Measurements from ENCODE around the gene FN1. TPM values are rescaled to one million over a fixed set of nuclear protein-coding genes. Genes with fewer than 3 reads are reported as not detected.

FN1 gene
- total RNA-seq, 1 experiment from 2014 or later, result 102 TPM

DNA sequence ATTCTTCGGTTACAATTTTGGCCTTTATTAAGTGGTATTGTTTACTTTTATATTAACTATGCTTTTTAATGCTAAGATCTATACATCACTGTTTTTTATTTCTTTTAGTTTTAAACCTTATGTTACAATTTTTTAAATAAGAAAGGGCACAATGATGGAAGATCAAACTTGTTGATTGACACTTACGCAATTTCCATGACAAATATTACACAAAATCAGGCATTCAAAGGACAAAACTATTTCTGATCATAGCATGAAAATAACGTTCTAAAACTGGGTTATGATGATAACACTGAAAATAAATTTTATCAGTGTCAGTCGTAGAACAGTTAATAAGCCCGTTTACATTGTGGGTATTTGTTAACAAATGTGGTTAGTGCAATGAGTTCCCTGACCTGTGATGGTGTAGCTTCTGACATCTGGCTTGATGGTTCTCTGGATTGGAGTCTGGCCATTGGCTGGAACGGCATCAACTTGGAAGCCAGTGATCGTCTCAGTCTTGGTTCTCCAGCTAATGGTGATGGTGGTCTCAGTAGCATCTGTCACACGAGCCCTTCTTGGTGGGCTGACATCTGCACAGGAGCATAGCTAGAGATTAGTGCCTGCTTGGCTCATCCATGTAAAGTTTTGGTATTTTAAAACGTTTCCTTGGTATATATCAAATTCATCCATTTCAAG is 59.6 kb downstream of the FN1 start:
- DNase-seq (ENCODE audit: low spot score) (no peak), ATAC-seq (no peak)
- no peak overlapping the region for H3K4me3 Mint-ChIP-seq
- ChIA-PET CTCF (no interaction called here), POLR2A (no interaction called here)
- H3K27ac Mint-ChIP-seq, result no peak overlapping the region
- TF ChIP-seq, protein P1, sequence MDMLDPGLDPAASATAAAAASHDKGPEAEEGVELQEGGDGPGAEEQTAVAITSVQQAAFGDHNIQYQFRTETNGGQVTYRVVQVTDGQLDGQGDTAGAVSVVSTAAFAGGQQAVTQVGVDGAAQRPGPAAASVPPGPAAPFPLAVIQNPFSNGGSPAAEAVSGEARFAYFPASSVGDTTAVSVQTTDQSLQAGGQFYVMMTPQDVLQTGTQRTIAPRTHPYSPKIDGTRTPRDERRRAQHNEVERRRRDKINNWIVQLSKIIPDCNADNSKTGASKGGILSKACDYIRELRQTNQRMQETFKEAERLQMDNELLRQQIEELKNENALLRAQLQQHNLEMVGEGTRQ (CRISPR knock-in tag; IDR thresholded peaks at IDR 0.05), result no peak
- TF ChIP-seq ZNF671 (CRISPR knock-in tag; IDR thresholded peaks at IDR 0.05) (no peak), NFATC4 (CRISPR knock-in tag; IDR thresholded peaks at IDR 0.05) (no peak)
- TF ChIP-seq, protein P2, sequence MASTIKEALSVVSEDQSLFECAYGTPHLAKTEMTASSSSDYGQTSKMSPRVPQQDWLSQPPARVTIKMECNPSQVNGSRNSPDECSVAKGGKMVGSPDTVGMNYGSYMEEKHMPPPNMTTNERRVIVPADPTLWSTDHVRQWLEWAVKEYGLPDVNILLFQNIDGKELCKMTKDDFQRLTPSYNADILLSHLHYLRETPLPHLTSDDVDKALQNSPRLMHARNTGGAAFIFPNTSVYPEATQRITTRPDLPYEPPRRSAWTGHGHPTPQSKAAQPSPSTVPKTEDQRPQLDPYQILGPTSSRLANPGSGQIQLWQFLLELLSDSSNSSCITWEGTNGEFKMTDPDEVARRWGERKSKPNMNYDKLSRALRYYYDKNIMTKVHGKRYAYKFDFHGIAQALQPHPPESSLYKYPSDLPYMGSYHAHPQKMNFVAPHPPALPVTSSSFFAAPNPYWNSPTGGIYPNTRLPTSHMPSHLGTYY (CRISPR knock-in tag; IDR thresholded peaks at IDR 0.05), result no peak
- peaks cover 65% of the 10 kb centered on the region for H3K36me3 Mint-ChIP-seq
- H3K27me3 Mint-ChIP-seq (ENCODE audit: low read depth), result no peaks in the 10 kb centered on the region
- no peaks in the 10 kb centered on the region for H3K4me1 Mint-ChIP-seq
- H3K9me3 Mint-ChIP-seq, result no peaks in the 10 kb centered on the region

DNA sequence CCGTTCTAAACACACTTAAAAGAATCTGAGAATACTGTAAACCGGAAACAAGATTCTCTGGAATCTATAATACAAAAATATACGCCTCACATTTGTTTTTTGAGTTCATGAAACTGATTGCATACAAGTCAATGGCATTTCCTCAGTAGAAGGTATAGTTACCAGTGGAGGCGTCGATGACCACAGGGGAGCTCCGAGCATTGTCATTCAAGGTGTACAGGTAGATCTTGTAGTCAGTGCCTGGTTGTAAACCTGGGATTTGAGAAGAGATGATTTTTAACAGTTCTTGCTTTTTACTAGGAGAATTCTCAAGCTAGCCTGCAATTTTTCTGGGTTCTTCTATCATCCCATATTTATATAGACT is 60.4 kb downstream of the FN1 start:
- no peak for DNase-seq (ENCODE audit: low spot score)
- ChIA-PET POLR2A (no interaction called here), CTCF (no interaction called here)
- Mint-ChIP-seq H3K36me3 (peaks cover 68% of the 10 kb centered on the region), H3K27me3 (ENCODE audit: low read depth) (no peaks in the 10 kb centered on the region), H3K27ac (no peak overlapping the region), H3K4me1 (no peaks in the 10 kb centered on the region), H3K9me3 (no peaks in the 10 kb centered on the region), H3K4me3 (no peak overlapping the region)
- ATAC-seq, result no peak
- TF ChIP-seq TP53 (CRISPR knock-in tag; IDR thresholded peaks at IDR 0.05) (no peak), HMGA2 (CRISPR knock-in tag; IDR thresholded peaks at IDR 0.05) (no peak), NFE2L1 (CRISPR knock-in tag; IDR thresholded peaks at IDR 0.05) (no peak), ZBTB21 (CRISPR knock-in tag; IDR thresholded peaks at IDR 0.05; ENCODE audit: borderline replicate concordance) (no peak), MYBL2 (CRISPR knock-in tag; IDR thresholded peaks at IDR 0.05) (no peak)
- TF ChIP-seq, protein P3, sequence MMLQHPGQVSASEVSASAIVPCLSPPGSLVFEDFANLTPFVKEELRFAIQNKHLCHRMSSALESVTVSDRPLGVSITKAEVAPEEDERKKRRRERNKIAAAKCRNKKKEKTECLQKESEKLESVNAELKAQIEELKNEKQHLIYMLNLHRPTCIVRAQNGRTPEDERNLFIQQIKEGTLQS (CRISPR knock-in tag; conservative IDR thresholded peaks at IDR 0.05), result no peak

DNA sequence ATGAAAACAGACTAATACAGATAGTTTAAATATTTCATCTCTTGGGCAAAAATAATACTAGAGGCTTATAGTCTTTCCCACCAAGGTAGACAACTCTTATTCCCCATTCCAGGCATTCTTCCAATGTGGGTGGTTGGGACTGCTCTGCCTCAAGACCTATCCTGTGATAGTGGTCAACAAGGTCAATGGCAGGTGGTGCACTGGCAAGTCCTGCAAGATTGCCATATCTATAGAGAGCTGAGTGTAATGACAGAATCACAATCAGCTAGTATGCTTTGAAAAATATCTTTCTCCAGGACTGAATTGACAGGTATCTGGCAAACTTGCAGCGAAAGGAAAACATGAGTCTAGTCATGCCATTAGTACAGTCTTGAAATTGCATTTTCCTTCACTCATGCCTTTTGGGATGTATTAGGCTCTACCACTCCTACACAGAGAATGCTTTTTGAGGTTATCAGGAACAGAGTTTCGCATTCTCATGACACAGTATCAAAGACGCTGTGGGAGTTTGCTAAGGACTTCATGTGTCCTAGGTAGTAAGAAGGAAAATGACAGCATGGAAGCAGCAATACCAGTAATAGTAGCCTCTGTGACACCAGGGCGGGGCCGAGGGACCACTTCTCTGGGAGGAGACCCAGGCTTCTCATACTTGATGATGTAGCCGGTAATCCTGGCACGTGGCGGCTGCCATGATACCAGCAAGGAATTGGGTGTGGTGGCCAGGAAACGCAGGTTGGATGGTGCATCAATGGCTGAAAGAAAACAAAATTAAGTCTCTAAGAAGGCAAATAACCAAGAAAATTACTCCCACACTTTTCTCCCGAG is 61.0 kb downstream of the FN1 start:
- no peak overlapping the region for H3K27ac Mint-ChIP-seq
- H3K27me3 Mint-ChIP-seq (ENCODE audit: low read depth), result no peaks in the 10 kb centered on the region
- CTCF ChIA-PET, result no interaction called here
- TF ChIP-seq, protein P4, sequence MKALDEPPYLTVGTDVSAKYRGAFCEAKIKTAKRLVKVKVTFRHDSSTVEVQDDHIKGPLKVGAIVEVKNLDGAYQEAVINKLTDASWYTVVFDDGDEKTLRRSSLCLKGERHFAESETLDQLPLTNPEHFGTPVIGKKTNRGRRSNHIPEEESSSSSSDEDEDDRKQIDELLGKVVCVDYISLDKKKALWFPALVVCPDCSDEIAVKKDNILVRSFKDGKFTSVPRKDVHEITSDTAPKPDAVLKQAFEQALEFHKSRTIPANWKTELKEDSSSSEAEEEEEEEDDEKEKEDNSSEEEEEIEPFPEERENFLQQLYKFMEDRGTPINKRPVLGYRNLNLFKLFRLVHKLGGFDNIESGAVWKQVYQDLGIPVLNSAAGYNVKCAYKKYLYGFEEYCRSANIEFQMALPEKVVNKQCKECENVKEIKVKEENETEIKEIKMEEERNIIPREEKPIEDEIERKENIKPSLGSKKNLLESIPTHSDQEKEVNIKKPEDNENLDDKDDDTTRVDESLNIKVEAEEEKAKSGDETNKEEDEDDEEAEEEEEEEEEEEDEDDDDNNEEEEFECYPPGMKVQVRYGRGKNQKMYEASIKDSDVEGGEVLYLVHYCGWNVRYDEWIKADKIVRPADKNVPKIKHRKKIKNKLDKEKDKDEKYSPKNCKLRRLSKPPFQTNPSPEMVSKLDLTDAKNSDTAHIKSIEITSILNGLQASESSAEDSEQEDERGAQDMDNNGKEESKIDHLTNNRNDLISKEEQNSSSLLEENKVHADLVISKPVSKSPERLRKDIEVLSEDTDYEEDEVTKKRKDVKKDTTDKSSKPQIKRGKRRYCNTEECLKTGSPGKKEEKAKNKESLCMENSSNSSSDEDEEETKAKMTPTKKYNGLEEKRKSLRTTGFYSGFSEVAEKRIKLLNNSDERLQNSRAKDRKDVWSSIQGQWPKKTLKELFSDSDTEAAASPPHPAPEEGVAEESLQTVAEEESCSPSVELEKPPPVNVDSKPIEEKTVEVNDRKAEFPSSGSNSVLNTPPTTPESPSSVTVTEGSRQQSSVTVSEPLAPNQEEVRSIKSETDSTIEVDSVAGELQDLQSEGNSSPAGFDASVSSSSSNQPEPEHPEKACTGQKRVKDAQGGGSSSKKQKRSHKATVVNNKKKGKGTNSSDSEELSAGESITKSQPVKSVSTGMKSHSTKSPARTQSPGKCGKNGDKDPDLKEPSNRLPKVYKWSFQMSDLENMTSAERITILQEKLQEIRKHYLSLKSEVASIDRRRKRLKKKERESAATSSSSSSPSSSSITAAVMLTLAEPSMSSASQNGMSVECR (CRISPR knock-in tag; IDR thresholded peaks at IDR 0.05; ENCODE audit: borderline replicate concordance), result no peak
- TF ChIP-seq OVOL2 (CRISPR knock-in tag; IDR thresholded peaks at IDR 0.05; ENCODE audit: borderline replicate concordance), result no peak
- TF ChIP-seq, protein P5, sequence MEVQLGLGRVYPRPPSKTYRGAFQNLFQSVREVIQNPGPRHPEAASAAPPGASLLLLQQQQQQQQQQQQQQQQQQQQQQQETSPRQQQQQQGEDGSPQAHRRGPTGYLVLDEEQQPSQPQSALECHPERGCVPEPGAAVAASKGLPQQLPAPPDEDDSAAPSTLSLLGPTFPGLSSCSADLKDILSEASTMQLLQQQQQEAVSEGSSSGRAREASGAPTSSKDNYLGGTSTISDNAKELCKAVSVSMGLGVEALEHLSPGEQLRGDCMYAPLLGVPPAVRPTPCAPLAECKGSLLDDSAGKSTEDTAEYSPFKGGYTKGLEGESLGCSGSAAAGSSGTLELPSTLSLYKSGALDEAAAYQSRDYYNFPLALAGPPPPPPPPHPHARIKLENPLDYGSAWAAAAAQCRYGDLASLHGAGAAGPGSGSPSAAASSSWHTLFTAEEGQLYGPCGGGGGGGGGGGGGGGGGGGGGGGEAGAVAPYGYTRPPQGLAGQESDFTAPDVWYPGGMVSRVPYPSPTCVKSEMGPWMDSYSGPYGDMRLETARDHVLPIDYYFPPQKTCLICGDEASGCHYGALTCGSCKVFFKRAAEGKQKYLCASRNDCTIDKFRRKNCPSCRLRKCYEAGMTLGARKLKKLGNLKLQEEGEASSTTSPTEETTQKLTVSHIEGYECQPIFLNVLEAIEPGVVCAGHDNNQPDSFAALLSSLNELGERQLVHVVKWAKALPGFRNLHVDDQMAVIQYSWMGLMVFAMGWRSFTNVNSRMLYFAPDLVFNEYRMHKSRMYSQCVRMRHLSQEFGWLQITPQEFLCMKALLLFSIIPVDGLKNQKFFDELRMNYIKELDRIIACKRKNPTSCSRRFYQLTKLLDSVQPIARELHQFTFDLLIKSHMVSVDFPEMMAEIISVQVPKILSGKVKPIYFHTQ (CRISPR knock-in tag; IDR thresholded peaks at IDR 0.05), result no peak
- TF ChIP-seq, protein P6, sequence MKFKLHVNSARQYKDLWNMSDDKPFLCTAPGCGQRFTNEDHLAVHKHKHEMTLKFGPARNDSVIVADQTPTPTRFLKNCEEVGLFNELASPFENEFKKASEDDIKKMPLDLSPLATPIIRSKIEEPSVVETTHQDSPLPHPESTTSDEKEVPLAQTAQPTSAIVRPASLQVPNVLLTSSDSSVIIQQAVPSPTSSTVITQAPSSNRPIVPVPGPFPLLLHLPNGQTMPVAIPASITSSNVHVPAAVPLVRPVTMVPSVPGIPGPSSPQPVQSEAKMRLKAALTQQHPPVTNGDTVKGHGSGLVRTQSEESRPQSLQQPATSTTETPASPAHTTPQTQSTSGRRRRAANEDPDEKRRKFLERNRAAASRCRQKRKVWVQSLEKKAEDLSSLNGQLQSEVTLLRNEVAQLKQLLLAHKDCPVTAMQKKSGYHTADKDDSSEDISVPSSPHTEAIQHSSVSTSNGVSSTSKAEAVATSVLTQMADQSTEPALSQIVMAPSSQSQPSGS (CRISPR knock-in tag; IDR thresholded peaks at IDR 0.05; ENCODE audit: borderline replicate concordance, low read depth), result no peak
- TF ChIP-seq JAZF1 (CRISPR knock-in tag; IDR thresholded peaks at IDR 0.05), result no peak
- TF ChIP-seq, protein P7, sequence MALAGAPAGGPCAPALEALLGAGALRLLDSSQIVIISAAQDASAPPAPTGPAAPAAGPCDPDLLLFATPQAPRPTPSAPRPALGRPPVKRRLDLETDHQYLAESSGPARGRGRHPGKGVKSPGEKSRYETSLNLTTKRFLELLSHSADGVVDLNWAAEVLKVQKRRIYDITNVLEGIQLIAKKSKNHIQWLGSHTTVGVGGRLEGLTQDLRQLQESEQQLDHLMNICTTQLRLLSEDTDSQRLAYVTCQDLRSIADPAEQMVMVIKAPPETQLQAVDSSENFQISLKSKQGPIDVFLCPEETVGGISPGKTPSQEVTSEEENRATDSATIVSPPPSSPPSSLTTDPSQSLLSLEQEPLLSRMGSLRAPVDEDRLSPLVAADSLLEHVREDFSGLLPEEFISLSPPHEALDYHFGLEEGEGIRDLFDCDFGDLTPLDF (CRISPR knock-in tag; IDR thresholded peaks at IDR 0.05), result no peak

More for the DNA sequence above, 61.0 kb downstream of the FN1 start:
- peaks cover 70% of the 10 kb centered on the region for H3K36me3 Mint-ChIP-seq
- H3K9me3 Mint-ChIP-seq, result no peaks in the 10 kb centered on the region
- no peak for ATAC-seq
- no peak for DNase-seq (ENCODE audit: low spot score)
- H3K4me3 Mint-ChIP-seq, result no peak overlapping the region
- H3K4me1 Mint-ChIP-seq, result no peaks in the 10 kb centered on the region
- POLR2A ChIA-PET, result no interaction called here

Measured in WTC11 (cell line).